ENCODE results near the gene ABCA6.

DNA sequence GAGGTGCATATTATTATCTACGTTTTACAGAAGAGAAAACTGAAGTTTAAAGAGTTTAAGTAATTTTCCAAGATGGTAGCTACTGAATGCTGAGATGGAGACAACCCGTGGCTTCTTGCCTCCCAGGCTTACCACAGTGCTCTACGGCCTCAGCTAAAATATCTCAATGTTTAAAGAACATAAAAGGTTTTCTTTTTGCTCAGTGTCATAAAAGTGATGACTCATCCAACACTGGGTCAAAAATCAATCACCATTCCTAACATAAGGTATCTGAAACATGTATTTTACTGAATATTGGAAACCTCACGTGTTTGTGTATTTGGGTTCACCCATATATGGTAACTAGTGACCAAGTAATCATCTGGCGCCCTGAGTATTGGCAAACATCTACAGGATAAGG lies 99.4 kb downstream of the ABCA6 start:
- TF ChIP-seq, protein P1, sequence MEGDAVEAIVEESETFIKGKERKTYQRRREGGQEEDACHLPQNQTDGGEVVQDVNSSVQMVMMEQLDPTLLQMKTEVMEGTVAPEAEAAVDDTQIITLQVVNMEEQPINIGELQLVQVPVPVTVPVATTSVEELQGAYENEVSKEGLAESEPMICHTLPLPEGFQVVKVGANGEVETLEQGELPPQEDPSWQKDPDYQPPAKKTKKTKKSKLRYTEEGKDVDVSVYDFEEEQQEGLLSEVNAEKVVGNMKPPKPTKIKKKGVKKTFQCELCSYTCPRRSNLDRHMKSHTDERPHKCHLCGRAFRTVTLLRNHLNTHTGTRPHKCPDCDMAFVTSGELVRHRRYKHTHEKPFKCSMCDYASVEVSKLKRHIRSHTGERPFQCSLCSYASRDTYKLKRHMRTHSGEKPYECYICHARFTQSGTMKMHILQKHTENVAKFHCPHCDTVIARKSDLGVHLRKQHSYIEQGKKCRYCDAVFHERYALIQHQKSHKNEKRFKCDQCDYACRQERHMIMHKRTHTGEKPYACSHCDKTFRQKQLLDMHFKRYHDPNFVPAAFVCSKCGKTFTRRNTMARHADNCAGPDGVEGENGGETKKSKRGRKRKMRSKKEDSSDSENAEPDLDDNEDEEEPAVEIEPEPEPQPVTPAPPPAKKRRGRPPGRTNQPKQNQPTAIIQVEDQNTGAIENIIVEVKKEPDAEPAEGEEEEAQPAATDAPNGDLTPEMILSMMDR (optimal IDR thresholded peaks at IDR 0.05 in 1 of 3, IDR thresholded peaks at IDR 0.05 in 1 of 3, conservative IDR thresholded peaks at IDR 0.05 in 1 of 3; ENCODE audit: extremely low read depth in 1 of 3, insufficient read depth in 2 of 3, low read length in 3 of 3) = no peak
- no peak for TF ChIP-seq EZH2 (IDR thresholded peaks at IDR 0.05; ENCODE audit: low read length)

Measured in keratinocyte (primary cell).